ENCODE results near the gene MATN4. TPM values are rescaled to one million over a fixed set of nuclear protein-coding genes. Genes with fewer than 3 reads are reported as not detected.
A peak's percentile ranks its signal among the peaks of the same experiment; 100 is the strongest.

Gene MATN4
- total RNA-seq, 1 donor from 2014 or later, result 0.75 TPM

DNA sequence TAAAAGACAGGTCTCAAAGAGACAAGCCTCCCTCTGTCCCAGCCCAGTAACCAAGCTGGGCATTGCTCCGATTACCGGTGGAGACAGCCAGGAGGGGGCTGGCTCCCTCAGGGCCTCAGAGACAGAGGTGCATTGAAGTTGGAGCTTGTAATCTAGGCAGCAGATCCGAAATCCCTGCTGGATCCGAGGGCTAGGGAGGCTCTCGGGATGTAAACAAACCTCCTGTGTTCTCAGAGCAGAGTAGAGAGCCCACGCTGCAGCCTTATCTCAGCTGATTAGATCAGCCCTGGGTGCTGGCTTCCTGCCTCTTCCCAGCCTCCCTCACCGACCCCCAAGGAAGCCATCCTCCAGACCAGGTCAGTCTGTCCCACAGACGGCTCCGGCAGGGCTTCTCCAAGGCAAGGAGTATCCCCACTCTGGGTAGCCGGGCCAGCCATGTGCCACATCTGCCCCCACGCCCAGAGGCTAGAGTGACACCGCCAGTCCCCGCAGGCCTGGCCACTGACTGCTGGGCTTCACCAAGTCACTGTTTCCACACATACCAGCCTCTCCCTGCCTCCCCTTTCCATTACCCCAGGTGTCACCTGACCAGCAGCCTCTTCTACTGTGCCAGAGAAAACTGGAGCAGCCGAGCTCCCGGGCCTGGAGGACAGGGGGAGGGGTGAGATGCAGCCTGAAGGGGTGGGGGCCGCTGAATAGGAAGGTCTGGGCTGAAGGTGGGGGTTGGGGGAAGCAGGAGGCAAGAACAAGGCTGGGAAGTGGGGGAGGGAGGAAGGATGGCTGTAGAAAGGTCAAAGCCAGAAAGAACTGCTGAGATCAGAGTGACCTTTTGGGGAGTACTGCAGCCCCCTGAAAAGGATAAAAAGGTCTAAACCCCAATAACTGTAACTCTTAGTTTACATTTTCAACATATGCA is 34.1 kb upstream of the MATN4 start:
- Mint-ChIP-seq H3K4me3 (peak overlapping the region; percentile 96), H3K27me3 (no peaks in the 10 kb centered on the region), H3K4me1 (ENCODE audit: unreplicated experiment) (peaks cover 81% of the 10 kb centered on the region), H3K36me3 (peaks cover 11% of the 10 kb centered on the region), H3K9me3 (no peaks in the 10 kb centered on the region), H3K27ac (peak overlapping the region; percentile 96)
- DNase-seq (ENCODE audit: extremely low spot score, unreplicated experiment), result no peak
- TF ChIP-seq CTCF (conservative IDR thresholded peaks at IDR 0.05), result no peak

- Mint-ChIP-seq H3K27me3 (no peaks in the 10 kb centered on the region), H3K36me3 (peaks cover 17% of the 10 kb centered on the region), H3K27ac (peak overlapping the region; percentile 96), H3K4me3 (peak overlapping the region; percentile 96), H3K4me1 (ENCODE audit: unreplicated experiment) (peaks cover 81% of the 10 kb centered on the region), H3K9me3 (no peaks in the 10 kb centered on the region)
- TF ChIP-seq CTCF (conservative IDR thresholded peaks at IDR 0.05), result no peak
- no peak for DNase-seq (ENCODE audit: extremely low spot score, unreplicated experiment)
Measured at GRCh38 chr20:45341579-45341938, 33.5 kb upstream of the MATN4 start.

- no peak for DNase-seq (ENCODE audit: extremely low spot score, unreplicated experiment)
- H3K4me1 Mint-ChIP-seq (ENCODE audit: unreplicated experiment), result peaks cover 79% of the 10 kb centered on the region
- peak overlapping the region; percentile 96 for H3K27ac Mint-ChIP-seq
- H3K27me3 Mint-ChIP-seq, result no peaks in the 10 kb centered on the region
- no peak for TF ChIP-seq CTCF (conservative IDR thresholded peaks at IDR 0.05)
- no peaks in the 10 kb centered on the region for H3K9me3 Mint-ChIP-seq
- peak overlapping the region; percentile 96 for H3K4me3 Mint-ChIP-seq
- peaks cover 17% of the 10 kb centered on the region for H3K36me3 Mint-ChIP-seq
Measured at GRCh38 chr20:45340951-45341350, 32.9 kb upstream of the MATN4 start.

DNA sequence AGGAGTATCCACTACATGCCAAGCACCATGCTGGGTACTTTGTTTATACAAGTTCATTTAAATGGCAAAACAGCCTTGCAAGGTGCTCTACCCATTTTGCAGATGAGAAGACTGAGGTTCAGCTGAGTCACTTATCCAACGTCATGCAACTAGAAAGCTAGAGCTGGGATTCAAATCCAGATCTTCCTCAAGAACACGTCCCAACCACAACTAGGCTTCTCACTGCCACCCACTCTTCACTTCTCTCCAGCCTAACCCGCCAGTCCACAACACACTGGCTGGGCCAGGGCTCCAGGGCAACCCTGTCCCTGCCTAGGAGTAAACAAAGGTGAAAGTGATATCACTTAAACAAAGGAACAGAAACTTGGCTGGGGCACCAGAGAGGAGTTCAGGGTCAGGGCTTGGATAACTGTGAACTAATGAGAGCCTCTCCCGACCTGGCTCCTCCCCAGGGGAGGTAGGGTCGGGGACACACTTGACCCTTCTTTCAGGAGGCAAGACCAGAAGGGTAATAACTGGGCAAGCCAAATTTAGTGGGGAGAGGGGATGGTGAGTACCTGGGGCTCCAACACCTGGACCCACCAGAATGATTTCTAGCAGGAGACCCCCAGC is 32.2 kb upstream of the MATN4 start:
- no peak for DNase-seq (ENCODE audit: extremely low spot score, unreplicated experiment)
- H3K4me1 Mint-ChIP-seq (ENCODE audit: unreplicated experiment), result peaks cover 77% of the 10 kb centered on the region
- H3K36me3 Mint-ChIP-seq, result peaks cover 17% of the 10 kb centered on the region
- no peak for TF ChIP-seq CTCF (conservative IDR thresholded peaks at IDR 0.05)
- peak overlapping the region; percentile 96 for H3K4me3 Mint-ChIP-seq
- H3K27me3 Mint-ChIP-seq, result no peaks in the 10 kb centered on the region
- H3K9me3 Mint-ChIP-seq, result no peaks in the 10 kb centered on the region
- peak overlapping the region; percentile 96 for H3K27ac Mint-ChIP-seq

DNA sequence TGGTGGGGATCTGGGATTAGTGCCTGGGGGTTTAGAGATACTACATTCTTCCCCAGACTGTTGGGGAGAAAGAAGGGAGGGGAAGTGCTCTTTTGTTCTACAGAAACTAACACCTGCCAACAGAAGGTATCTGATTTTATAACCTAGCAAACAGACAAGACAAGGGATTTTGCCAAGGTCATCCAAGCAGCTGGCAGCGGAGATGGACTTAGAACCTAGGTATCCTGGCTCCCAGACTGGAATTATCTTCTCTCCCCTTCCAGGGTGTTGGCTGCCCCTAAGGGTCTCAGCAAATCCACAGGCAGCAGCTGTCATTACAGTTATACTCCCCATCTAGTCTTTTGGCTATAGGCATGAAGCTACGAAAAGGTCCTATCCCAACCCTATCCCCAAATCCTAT is 31.7 kb upstream of the MATN4 start:
- Mint-ChIP-seq H3K27me3 (no peaks in the 10 kb centered on the region), H3K27ac (peak overlapping the region; percentile 96)
- no peak for TF ChIP-seq CTCF (conservative IDR thresholded peaks at IDR 0.05)

More for the DNA sequence above, 31.7 kb upstream of the MATN4 start:
- Mint-ChIP-seq H3K9me3 (no peaks in the 10 kb centered on the region), H3K36me3 (peaks cover 13% of the 10 kb centered on the region), H3K4me1 (ENCODE audit: unreplicated experiment) (peaks cover 71% of the 10 kb centered on the region), H3K4me3 (peak overlapping the region; percentile 49)
- DNase-seq (ENCODE audit: extremely low spot score, unreplicated experiment), result no peak
